Posterior vena cava (tissue), 2 donors: ENCODE measurements around the gene GALR3. TPM values are rescaled to one million over a fixed set of nuclear protein-coding genes. Genes with fewer than 3 reads are reported as not detected.
"Not testable (repeated sequence)": the region's sequence is repeated elsewhere in the genome, so short reads cannot be mapped to it uniquely, and the experiment has no call there.

Experiments used
- DNase-seq: peaks from one replicate; pipeline ENCODE4 v3.0.0-alpha.2; 2020; ENCODE audit warnings: low spot score
- intact Hi-C, 2 donors: fragments of 100-400 bp; cut with DNase I; formaldehyde crosslinking; loops; one replicate each; pipeline versions ENCODE4 v1.14.1 to v1.14.2; 2022 to 2023
- long read RNA-seq, 2 donors: library from polyadenylated mRNA; unstranded; transcript quantifications; one replicate each; pipeline ENCODE4 v2.0.0, GENCODE V29; 2020 to 2021
- total RNA-seq, 2 donors: library from RNA; stranded (reverse); fragmentation: NEBNext Ultra II Directional; extraction: Animal tissue kit (Norgen Biotek cat#: 25700); gene quantifications; one replicate each; pipeline ENCODE4 v1.2.1, GENCODE V29; 2021
- donor health status: DM: yes; HTN: yes; CAD: no.
- donor health status: DM: yes; HTN: yes; CAD: no.

Gene GALR3
- total RNA-seq: not detected
- long read RNA-seq, donor 1: 0 reads
- long read RNA-seq, donor 2: 0 reads

- no peak for DNase-seq
- intact Hi-C loops: no loop called here
These were observed at the start of gene GALR3 for GRCh38 chr22:37823134-37823985. Gene GALR3, plus strand, starts transcription at chr22:37823382. Its CDS starts 25 bp downstream, at chr22:37823407.

GRCh38 chr22:37774728-37775127 is 48.5 kb upstream of the GALR3 start:
- intact Hi-C loops: no loop called here
- DNase-seq: no peak

GRCh38 chr22:37775785-37776638 is 47.2 kb upstream of the GALR3 start:
- intact Hi-C loops: no loop called here
- no peak for DNase-seq

DNA sequence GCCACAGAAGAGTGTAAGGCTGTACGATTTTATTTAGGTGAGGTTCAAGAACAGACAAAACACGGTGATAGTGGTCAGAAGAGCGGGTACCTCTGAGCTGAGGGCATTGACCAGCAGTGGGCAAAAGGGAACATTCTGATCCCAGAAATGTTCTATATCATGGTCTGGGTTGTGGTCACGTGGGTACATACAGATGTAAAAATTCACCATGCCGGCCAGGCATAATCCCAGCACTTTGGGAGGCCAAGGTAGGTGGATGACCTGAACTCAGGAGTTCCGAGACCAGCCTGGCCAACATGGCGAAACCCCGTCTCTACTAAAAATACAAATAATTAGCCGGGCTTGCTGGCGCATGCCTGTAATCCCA is 46.6 kb upstream of the GALR3 start:
- intact Hi-C loops: no loop called here
- no peak for DNase-seq

DNA sequence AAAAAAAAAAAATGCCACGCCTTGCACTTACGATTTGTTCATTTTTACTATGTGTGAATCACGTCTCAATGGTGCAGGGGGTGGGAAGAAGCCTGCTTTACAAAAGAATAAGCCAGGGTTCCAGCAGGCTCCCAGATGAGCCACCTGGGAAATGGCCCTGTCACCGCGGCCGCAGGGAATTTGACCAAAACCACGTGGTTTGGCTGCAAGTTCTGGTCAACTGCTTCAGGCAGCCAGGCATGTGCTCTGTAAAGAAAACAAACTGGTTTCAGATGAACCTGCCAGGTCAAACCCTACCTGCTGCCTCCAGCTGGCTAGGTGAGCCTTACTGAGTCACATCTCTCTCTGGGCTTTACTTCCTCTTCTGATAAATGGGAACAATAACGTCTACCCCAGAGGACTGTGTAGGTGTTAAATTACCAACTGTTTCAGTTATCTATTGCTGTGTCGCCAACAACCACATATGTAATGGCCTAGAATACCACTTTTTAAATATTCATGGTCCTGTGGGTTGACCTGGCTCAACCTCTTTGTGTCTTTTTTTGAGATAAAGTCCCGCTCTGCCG is 46.0 kb upstream of the GALR3 start:
- intact Hi-C loops: no loop called here
- DNase-seq: no peak

GRCh38 chr22:37778370-37779009 is 44.7 kb upstream of the GALR3 start:
- intact Hi-C loops: no loop called here
- no peak for DNase-seq

DNA sequence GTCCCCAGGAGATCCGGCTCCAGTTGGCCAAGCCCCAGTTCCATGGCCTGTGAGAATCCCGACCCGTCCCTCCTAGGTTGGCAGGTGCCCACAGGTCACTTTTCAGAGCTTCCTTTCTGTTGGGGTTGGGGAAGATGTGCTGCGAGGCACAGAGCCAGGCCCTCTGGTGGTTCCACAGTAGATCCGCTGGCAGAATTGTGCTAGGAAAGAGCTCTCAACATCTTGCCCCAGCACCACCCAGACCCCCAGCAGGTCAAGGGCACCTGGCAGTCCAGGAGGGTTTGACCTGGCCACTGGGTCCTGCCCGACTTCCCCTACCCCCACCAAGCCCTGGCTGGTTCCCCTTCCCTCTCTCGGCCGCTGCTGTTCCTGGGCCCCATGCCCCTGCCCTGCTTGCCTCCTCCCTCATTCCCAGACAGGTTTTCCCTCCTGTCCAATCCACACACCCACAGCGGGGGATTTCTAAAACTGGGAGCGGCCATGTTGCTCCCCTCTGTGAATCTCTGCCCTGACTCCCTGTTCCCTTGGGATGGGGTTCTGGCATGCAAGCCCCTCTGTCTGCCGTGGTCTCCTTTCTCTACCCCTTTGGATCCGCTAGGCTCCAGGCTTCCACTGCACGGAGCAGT is 41.6 kb upstream of the GALR3 start:
- DNase-seq: no peak

DNA sequence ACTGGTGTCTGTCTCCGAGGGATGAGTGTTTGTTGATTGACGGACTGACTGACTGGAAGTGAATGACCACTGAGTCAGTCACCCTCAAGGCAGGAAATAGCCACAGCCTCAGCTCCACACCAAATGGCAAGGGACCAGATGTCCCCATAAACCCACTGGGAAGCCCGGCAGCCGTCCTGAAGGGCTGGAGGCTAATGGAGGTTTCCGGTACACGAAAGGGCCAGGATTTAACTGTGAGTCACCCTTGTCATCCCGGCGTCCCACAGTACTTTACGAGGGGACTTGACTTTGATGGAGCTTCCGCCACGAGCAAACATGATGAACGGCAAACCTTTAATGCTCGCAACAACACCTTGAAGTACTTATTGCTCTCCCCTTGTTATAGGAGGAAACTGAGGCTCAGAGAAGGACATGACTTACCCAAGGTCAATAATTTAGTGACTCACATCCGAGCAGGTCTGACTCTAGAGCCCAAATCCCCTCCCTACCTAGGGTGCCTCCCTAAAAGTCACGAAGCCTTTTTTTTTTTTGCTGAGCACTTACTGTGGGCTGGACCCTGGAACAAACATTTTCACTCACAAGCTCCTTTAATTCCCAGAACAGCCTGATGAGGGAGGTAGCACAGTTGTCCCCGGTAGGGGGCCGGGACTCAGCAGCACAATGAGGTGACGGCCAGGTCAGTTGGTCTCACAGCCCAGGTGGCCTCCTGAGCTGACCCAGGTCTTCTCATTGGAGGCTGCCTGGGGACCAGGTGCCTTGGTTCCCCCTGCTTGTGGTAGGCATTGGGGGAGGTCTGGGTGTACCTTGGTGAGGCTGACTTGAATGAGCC is 40.6 kb upstream of the GALR3 start:
- DNase-seq: no peak
- intact Hi-C loops: no loop called here

More for the DNA sequence above, 41.6 kb upstream of the GALR3 start:
- intact Hi-C loops: no loop called here

- no peak for DNase-seq
- intact Hi-C loops: no loop called here
These were observed 38.2 kb upstream of the GALR3 start for GRCh38 chr22:37784829-37785495.

DNA sequence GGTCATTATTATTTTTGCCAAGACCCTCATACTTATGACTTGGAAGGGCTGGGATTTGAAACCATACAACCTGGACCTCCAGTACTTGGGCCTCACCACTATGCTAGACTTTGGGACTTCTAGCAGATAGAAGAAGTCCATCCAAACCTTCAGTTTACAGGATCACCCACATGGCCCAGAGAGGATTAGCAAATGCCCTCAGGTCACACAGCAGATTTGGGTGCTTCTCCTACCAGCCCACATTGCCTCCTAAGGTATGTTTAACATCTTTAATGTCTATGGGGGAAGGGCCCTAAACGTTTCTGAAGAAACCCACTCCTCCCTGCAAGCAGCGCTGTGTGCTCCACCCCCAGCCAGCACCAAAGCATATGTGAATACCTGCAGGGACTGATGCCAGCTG is 32.9 kb upstream of the GALR3 start:
- DNase-seq: no peak
- intact Hi-C loops: no loop called here

DNA sequence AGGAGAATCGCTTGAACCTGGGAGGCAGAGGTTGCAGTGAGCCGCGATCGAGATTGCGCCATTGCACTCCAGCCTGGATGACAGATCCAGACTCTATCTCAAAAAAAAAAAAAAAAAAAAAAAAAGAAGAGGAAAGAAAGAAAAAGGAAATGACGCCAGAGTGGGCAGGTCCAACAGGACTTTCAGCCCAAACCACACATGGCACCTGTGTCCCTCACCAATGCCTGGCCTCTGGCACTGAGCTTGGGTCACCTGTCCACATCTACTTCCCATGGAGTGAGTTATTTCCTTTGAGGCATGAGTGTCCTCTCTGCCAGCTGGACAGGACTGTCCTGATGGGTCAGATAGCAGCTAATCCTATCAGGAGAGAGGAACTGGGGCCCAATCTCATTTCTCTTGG is 30.7 kb upstream of the GALR3 start:
- no peak for DNase-seq
- intact Hi-C loops: no loop called here

DNA sequence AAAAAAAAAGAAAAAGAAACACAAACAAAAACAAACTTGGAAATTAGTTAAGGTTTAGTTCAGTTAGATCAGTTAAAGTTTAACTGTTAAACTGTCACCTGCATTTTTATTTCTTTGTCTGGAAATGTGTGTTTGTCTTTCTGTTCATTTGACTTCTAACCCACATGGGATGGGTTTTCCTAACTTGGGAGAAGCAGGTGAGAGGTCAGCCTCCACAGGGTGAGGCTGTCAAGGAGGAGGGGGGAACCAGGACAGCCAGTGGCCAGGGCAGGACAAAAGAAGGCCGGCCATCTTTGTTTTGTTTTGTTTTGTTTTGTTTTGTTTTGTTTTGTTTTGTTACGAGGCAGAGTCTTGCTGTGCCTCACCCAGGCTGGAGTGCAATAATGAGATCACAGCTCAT is 28.8 kb upstream of the GALR3 start:
- intact Hi-C loops: no loop called here
- DNase-seq: no peak

- no peak for DNase-seq
- intact Hi-C loops: no loop called here
These were observed 27.1 kb upstream of the GALR3 start for GRCh38 chr22:37796079-37796478.

GRCh38 chr22:37797259-37797658 is 25.9 kb upstream of the GALR3 start:
- DNase-seq, intact Hi-C loops: not testable (repeated sequence)

DNA sequence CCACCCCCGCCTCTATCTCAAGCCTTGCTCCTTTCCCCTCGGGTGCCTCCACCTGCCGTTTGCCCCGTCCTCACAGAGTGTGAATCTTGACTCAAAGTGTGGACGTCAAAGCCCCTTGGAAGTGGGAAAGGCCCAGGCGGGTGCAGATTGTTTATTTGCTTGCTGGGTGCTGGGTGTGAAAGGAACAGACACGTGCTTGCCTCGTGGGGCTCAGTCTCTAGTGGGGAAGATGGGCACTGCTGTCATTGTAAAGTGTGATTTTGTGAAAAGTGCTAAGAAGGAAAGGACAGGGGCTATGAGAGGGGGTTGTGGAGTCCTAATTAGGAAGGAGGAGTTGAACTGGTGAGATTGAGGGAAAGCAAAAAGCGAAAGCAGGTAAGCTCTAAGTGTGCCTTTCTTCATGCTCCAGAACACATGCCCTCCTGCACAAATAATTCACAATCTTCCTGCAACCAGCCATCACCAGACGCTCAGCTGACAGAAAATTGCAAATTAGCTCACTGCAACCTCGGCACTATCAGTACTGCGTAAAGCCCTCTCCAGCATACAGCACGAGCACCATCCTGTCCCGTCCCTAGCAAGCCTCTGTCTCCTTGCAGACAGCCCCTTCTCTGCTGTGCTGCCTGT is 25.2 kb upstream of the GALR3 start:
- DNase-seq: no peak
- intact Hi-C loops: no loop called here

GRCh38 chr22:37799979-37800378 is 23.2 kb upstream of the GALR3 start:
- not testable (repeated sequence) for DNase-seq
- intact Hi-C loops: loop anchor here in 1 of 2 donors (5.0 kb wide), 1 partner anchor 163 kb away; the partner anchor contains the start of gene SH3BP1

DNA sequence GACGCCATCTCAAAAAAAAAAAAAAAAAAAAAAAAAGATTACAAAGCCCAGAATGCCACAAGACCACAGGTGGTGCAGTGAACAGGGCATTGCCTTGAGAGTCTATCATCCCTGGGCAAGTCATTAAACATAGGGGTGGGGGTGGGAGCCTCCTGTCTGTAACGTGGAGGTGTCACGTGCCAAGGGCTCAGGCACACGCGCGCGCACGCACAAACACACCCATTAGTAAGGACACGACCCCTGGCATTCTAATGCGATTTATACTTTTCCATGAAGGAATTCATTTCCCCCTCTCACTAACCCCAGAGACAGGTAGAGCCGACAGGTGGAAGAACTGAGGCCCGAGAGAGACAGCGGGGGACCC is 21.3 kb upstream of the GALR3 start:
- intact Hi-C loops: loop anchor here in 1 of 2 donors (5.0 kb wide), 1 partner anchor 165 kb away; the partner anchor contains the start of gene SH3BP1
- DNase-seq: no peak
